H1 (cell line): ENCODE data around the gene ERCC6. TPM values are rescaled to one million over a fixed set of nuclear protein-coding genes. Genes with fewer than 3 reads are reported as not detected.

ENCODE experiments used
- ASH2L ChIP-seq: fragments of 200-600, 300-600 bp; sonication (generic); IDR thresholded peaks from one replicate; pipeline ENCODE4 v1.7.1; 2017; ENCODE audit warnings: low read length
- polyA plus RNA-seq, 7 experiments: library from polyadenylated mRNA; depleted of rRNA in 3 of 7; stranded (reverse) in 5 of 7; unstranded in 2 of 7; fragments of >200 nt in 5 of 7; fragments of 200-250 nt in 2 of 7; gene quantifications; 1 replicate in 5 of 7; 2 replicates in 1 of 7; 4 replicates in 1 of 7; pipeline versions ENCODE4 v1.2.1 to v1.2.3, GENCODE V29; 2011 to 2013; ENCODE audit warnings: missing spikeins in 2 of 7, mixed read lengths in 2 of 7
- total RNA-seq: library from RNA; stranded (reverse); fragmentation: NEBNext Ultra II Directional; extraction: Animal tissue kit (Norgen Biotek cat#: 25700); gene quantifications from 2 replicates; pipeline ENCODE4 v1.2.1, GENCODE V29; 2021
- TF ChIP-seq, protein P1 (sequence below): fragments of 300-600 bp; sonication (generic); IDR thresholded peaks from 2 replicates; pipeline ENCODE4 v1.7.1; 2012; ENCODE audit warnings: low read length, moderate library complexity, mild to moderate bottlenecking, inconsistent platforms; ENCODE audit not compliant: insufficient replicate concordance

Gene ERCC6
- total and polyA plus RNA-seq, 2 of the 8 experiments (the other 6 are each of a cell fraction or from before 2014, with no cell fraction given) = 4.1 to 11.9 TPM

- TF ChIP-seq, protein P1, sequence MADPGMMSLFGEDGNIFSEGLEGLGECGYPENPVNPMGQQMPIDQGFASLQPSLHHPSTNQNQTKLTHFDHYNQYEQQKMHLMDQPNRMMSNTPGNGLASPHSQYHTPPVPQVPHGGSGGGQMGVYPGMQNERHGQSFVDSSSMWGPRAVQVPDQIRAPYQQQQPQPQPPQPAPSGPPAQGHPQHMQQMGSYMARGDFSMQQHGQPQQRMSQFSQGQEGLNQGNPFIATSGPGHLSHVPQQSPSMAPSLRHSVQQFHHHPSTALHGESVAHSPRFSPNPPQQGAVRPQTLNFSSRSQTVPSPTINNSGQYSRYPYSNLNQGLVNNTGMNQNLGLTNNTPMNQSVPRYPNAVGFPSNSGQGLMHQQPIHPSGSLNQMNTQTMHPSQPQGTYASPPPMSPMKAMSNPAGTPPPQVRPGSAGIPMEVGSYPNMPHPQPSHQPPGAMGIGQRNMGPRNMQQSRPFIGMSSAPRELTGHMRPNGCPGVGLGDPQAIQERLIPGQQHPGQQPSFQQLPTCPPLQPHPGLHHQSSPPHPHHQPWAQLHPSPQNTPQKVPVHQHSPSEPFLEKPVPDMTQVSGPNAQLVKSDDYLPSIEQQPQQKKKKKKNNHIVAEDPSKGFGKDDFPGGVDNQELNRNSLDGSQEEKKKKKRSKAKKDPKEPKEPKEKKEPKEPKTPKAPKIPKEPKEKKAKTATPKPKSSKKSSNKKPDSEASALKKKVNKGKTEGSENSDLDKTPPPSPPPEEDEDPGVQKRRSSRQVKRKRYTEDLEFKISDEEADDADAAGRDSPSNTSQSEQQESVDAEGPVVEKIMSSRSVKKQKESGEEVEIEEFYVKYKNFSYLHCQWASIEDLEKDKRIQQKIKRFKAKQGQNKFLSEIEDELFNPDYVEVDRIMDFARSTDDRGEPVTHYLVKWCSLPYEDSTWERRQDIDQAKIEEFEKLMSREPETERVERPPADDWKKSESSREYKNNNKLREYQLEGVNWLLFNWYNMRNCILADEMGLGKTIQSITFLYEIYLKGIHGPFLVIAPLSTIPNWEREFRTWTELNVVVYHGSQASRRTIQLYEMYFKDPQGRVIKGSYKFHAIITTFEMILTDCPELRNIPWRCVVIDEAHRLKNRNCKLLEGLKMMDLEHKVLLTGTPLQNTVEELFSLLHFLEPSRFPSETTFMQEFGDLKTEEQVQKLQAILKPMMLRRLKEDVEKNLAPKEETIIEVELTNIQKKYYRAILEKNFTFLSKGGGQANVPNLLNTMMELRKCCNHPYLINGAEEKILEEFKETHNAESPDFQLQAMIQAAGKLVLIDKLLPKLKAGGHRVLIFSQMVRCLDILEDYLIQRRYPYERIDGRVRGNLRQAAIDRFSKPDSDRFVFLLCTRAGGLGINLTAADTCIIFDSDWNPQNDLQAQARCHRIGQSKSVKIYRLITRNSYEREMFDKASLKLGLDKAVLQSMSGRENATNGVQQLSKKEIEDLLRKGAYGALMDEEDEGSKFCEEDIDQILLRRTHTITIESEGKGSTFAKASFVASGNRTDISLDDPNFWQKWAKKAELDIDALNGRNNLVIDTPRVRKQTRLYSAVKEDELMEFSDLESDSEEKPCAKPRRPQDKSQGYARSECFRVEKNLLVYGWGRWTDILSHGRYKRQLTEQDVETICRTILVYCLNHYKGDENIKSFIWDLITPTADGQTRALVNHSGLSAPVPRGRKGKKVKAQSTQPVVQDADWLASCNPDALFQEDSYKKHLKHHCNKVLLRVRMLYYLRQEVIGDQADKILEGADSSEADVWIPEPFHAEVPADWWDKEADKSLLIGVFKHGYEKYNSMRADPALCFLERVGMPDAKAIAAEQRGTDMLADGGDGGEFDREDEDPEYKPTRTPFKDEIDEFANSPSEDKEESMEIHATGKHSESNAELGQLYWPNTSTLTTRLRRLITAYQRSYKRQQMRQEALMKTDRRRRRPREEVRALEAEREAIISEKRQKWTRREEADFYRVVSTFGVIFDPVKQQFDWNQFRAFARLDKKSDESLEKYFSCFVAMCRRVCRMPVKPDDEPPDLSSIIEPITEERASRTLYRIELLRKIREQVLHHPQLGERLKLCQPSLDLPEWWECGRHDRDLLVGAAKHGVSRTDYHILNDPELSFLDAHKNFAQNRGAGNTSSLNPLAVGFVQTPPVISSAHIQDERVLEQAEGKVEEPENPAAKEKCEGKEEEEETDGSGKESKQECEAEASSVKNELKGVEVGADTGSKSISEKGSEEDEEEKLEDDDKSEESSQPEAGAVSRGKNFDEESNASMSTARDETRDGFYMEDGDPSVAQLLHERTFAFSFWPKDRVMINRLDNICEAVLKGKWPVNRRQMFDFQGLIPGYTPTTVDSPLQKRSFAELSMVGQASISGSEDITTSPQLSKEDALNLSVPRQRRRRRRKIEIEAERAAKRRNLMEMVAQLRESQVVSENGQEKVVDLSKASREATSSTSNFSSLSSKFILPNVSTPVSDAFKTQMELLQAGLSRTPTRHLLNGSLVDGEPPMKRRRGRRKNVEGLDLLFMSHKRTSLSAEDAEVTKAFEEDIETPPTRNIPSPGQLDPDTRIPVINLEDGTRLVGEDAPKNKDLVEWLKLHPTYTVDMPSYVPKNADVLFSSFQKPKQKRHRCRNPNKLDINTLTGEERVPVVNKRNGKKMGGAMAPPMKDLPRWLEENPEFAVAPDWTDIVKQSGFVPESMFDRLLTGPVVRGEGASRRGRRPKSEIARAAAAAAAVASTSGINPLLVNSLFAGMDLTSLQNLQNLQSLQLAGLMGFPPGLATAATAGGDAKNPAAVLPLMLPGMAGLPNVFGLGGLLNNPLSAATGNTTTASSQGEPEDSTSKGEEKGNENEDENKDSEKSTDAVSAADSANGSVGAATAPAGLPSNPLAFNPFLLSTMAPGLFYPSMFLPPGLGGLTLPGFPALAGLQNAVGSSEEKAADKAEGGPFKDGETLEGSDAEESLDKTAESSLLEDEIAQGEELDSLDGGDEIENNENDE = no peak
- no peak for TF ChIP-seq ASH2L
Measured at GRCh38 chr10:49569031-49569631, 30.2 kb upstream of the ERCC6 start (continued).
